Upper lobe of right lung (tissue), 1 donor: ENCODE results near the gene VARS1. TPM values are rescaled to one million over a fixed set of nuclear protein-coding genes. Genes with fewer than 3 reads are reported as not detected.
"Not testable (repeated sequence)": the region's sequence is repeated elsewhere in the genome, so short reads cannot be mapped to it uniquely, and the experiment has no call there.

ENCODE experiments used
- ATAC-seq: fragments of 200-7000 bp; cut with Tn5 transposase; one replicate; pipeline ENCODE4 v1.9.1; 2020; ENCODE audit warnings: mild to moderate bottlenecking, moderate library complexity
- DNase-seq: peaks from one replicate; pipeline ENCODE4 v3.0.0-alpha.2; 2020
- H3K27ac ChIP-seq: fragments of 200-600 bp; one replicate; pipeline ENCODE4 v1.8.0; 2022
- H3K27me3 ChIP-seq: fragments of 200-600 bp; one replicate; pipeline ENCODE4 v1.8.0; 2022; ENCODE audit warnings: mild to moderate bottlenecking
- H3K36me3 ChIP-seq: fragments of 200-600 bp; one replicate; pipeline ENCODE4 v1.8.0; 2022
- H3K4me1 ChIP-seq: fragments of 200-600 bp; one replicate; pipeline ENCODE4 v1.8.0; 2022
- H3K4me3 ChIP-seq: fragments of 200-600 bp; one replicate; pipeline ENCODE4 v1.8.0; 2022; ENCODE audit warnings: mild to moderate bottlenecking
- H3K9me3 ChIP-seq: fragments of 200-600 bp; one replicate; pipeline ENCODE4 v1.8.0; 2022
- CTCF ChIP-seq: fragments of 200-600 bp; IDR thresholded peaks from one replicate; pipeline ENCODE4 v1.8.0; 2022; ENCODE audit warnings: antibody characterized with exemption
- intact Hi-C: fragments of 100-400 bp; cut with DNase I; formaldehyde crosslinking; loops from one replicate; pipeline ENCODE4 v1.11.0; 2022
- total RNA-seq: library from RNA; stranded (reverse); fragmentation: NEBNext Ultra II Directional; extraction: Animal tissue kit (Norgen Biotek cat#: 25700); gene quantifications from one replicate; pipeline ENCODE4 v1.2.1, GENCODE V29; 2021
- donor health status: DM: no; HTN: yes; CAD: no; lungs with severe emphysema.

Gene VARS1
- total RNA-seq, 1 donor from 2014 or later = 53.0 TPM

GRCh38 chr6:31794866-31795615 is 511 bp downstream of the VARS1 start:
- H3K4me1 ChIP-seq = peaks cover 18% of the 10 kb centered on the region
- peak overlapping the region; percentile 96 for H3K4me3 ChIP-seq
- peak overlapping the region; percentile 93 for H3K27ac ChIP-seq
- no peak for TF ChIP-seq CTCF
- ATAC-seq (peak; percentile 42), DNase-seq (no peak)
- H3K36me3 ChIP-seq = peaks cover 17% of the 10 kb centered on the region
- H3K9me3 ChIP-seq = no peaks in the 10 kb centered on the region
- H3K27me3 ChIP-seq = no peaks in the 10 kb centered on the region
- intact Hi-C loops = no loop called here

- ATAC-seq = no peak
- intact Hi-C loops = no loop called here
These were observed 1.2 kb downstream of the VARS1 start for GRCh38 chr6:31794294-31794865.

GRCh38 chr6:31793927-31794245 is 1.7 kb downstream of the VARS1 start:
- H3K9me3 ChIP-seq, H3K27ac ChIP-seq, H3K27me3 ChIP-seq, DNase-seq, intact Hi-C loops, ATAC-seq, H3K4me3 ChIP-seq: not testable (repeated sequence)
- peaks cover 18% of the 10 kb centered on the region for H3K4me1 ChIP-seq
- peaks cover 24% of the 10 kb centered on the region for H3K36me3 ChIP-seq

More at GRCh38 chr6:31794294-31794865, 1.2 kb downstream of the VARS1 start:
- TF ChIP-seq CTCF = no peak
- Histone ChIP-seq H3K9me3 (no peaks in the 10 kb centered on the region), H3K4me3 (peak overlapping the region; percentile 96), H3K27ac (peak overlapping the region; percentile 93), H3K36me3 (peaks cover 22% of the 10 kb centered on the region), H3K27me3 (no peaks in the 10 kb centered on the region), H3K4me1 (peaks cover 18% of the 10 kb centered on the region)
- DNase-seq = no peak

- H3K4me3 ChIP-seq = no peak overlapping the region
- H3K9me3 ChIP-seq = no peaks in the 10 kb centered on the region
- no peak overlapping the region for H3K27ac ChIP-seq
- DNase-seq (no peak), ATAC-seq (no peak)
- H3K36me3 ChIP-seq = peaks cover 25% of the 10 kb centered on the region
- no peaks in the 10 kb centered on the region for H3K27me3 ChIP-seq
- H3K4me1 ChIP-seq = peaks cover 18% of the 10 kb centered on the region
- no peak for TF ChIP-seq CTCF
- intact Hi-C loops = no loop called here
These were observed 2.8 kb downstream of the VARS1 start for GRCh38 chr6:31792761-31793171.

GRCh38 chr6:31792090-31792374 is 3.5 kb downstream of the VARS1 start:
- Histone ChIP-seq H3K27ac (no peak overlapping the region), H3K4me3 (no peak overlapping the region), H3K27me3 (no peaks in the 10 kb centered on the region), H3K36me3 (peaks cover 30% of the 10 kb centered on the region), H3K9me3 (no peaks in the 10 kb centered on the region), H3K4me1 (peaks cover 18% of the 10 kb centered on the region)
- TF ChIP-seq CTCF = no peak
- DNase-seq (no peak), ATAC-seq (no peak)
- intact Hi-C loops = no loop called here

- peaks cover 17% of the 10 kb centered on the region for H3K4me1 ChIP-seq
- H3K27ac ChIP-seq = no peak overlapping the region
- H3K27me3 ChIP-seq = no peaks in the 10 kb centered on the region
- intact Hi-C loops = no loop called here
- no peak for DNase-seq
- TF ChIP-seq CTCF = peak; percentile 57
- H3K36me3 ChIP-seq = peaks cover 30% of the 10 kb centered on the region
- ATAC-seq = no peak
- H3K4me3 ChIP-seq = no peak overlapping the region
- no peaks in the 10 kb centered on the region for H3K9me3 ChIP-seq
These were observed 4.0 kb downstream of the VARS1 start for GRCh38 chr6:31791324-31792089.
